ENCODE measurements around the gene SLAMF8. TPM values are rescaled to one million over a fixed set of nuclear protein-coding genes. Genes with fewer than 3 reads are reported as not detected.

SLAMF8 gene
- total RNA-seq (2013), result 1.8 TPM
- polyA plus RNA-seq (1 to 10 TPM; 2.6 to 5.7 (median 5.7) TPM), polyA minus RNA-seq (3.9 and 5.7 TPM in 2 replicates), total RNA-seq (0.34 to 3.9 (median 1.5) reads per million in 11 experiments)

DNA sequence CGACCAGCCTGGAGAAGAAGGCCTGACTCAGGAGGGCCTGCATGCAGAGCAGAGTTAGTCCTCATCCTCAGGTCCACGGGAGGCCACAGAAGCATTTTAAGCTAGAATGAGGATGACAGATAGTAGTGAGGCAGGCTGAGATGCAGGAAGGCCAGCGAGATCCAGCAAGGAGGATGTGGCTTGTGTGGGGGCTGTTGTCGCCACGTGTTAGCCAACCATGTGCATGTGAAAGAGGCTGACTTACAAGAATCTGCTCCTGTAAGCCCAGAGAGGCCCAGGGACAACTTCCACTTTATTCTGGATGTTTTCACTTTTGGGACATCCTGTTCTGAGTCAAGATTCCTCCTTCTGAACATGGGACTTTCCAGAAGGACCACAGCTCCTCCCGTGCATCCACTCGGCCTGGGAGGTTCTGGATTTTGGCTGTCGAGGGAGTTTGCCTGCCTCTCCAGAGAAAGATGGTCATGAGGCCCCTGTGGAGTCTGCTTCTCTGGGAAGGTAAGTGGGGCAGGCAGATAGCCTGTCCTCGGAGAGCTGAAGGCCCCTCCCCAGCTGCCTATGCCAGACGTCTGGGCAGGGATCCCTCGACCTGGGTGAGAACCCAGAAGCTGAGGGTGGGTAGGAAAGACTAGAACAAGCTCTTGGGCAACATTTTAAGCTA lies at the start of gene SLAMF8:
SLAMF8 (plus strand) TSS at position 433 of the 661 bp plus-strand sequence; CDS start at position 459, 26 bp downstream.
- Mint-ChIP-seq H3K27me3 (ENCODE audit: low read depth in 3 of 3) (peaks cover 0 to 7% (median 4%) of the 10 kb centered on the region in 3 donors), H3K27ac (peak within 1 kb of the TSS; percentile 34 to 89 (median 72)), H3K4me3 (peak within 1 kb of the TSS; percentile 64 to 67), H3K36me3 (peaks cover 0 to 3% of the 10 kb centered on the region in 2 donors), H3K9me3 (peaks cover 0 to 2% (median 0%) of the 10 kb centered on the region in 7 donors), H3K4me1 (peaks cover 74% of the 10 kb centered on the region)
- Histone ChIP-seq H3K27me3 (ENCODE audit: control insufficient read depth in 2 of 2, insufficient read depth in 2 of 2, low read length in 2 of 2) (no peaks in the 10 kb centered on the region), H3K9me3 (replicated peaks in 1 of 2; ENCODE audit: control insufficient read depth in 1 of 2, insufficient read depth in 1 of 2, low read length in 2 of 2) (no peaks in the 10 kb centered on the region), H3K4me3 (replicated peaks in 1 of 3; ENCODE audit: low read depth in 2 of 3, low read length in 3 of 3) (peak within 1 kb of the TSS in 1 of 3 experiments; percentile 59), H4K20me1 (ENCODE audit: insufficient read depth, low read length) (no peaks in the 10 kb centered on the region), H3K4me2 (replicated peaks; ENCODE audit: extremely low read depth, low read length, poor library complexity, severe bottlenecking) (peak within 1 kb of the TSS; percentile 28), H3K4me1 (ENCODE audit: control insufficient read depth in 1 of 2, insufficient read depth in 2 of 2, low read length in 2 of 2) (peaks cover 62% of the 10 kb centered on the region in 2 donors), H3K79me2 (ENCODE audit: insufficient read depth, low read length) (no peaks in the 10 kb centered on the region), H2AFZ (ENCODE audit: insufficient read depth, low read depth, low read length, poor library complexity, severe bottlenecking) (no peak within 1 kb of the TSS), H3K27ac (ENCODE audit: low read depth in 1 of 2, low read length in 2 of 2) (peak within 1 kb of the TSS; percentile 26 to 47), H3K36me3 (replicated peaks in 1 of 2; ENCODE audit: control insufficient read depth in 1 of 2, insufficient read depth in 2 of 2, low read length in 2 of 2) (no peaks in the 10 kb centered on the region), H3K9ac (ENCODE audit: insufficient read depth, low read length, poor library complexity, severe bottlenecking) (peak within 1 kb of the TSS; percentile 5)
- DNase-seq, result peak; percentile 49 to 88 (median 60)
- intact Hi-C loops (cut with micrococcal nuclease), result no loop called here
- WGBS (ENCODE audit: insufficient coverage), result 79% methylated on average over 5 of the region's 11 CpGs
- TF ChIP-seq, protein P1, sequence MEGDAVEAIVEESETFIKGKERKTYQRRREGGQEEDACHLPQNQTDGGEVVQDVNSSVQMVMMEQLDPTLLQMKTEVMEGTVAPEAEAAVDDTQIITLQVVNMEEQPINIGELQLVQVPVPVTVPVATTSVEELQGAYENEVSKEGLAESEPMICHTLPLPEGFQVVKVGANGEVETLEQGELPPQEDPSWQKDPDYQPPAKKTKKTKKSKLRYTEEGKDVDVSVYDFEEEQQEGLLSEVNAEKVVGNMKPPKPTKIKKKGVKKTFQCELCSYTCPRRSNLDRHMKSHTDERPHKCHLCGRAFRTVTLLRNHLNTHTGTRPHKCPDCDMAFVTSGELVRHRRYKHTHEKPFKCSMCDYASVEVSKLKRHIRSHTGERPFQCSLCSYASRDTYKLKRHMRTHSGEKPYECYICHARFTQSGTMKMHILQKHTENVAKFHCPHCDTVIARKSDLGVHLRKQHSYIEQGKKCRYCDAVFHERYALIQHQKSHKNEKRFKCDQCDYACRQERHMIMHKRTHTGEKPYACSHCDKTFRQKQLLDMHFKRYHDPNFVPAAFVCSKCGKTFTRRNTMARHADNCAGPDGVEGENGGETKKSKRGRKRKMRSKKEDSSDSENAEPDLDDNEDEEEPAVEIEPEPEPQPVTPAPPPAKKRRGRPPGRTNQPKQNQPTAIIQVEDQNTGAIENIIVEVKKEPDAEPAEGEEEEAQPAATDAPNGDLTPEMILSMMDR (IDR thresholded peaks at IDR 0.05), result no peak

DNA sequence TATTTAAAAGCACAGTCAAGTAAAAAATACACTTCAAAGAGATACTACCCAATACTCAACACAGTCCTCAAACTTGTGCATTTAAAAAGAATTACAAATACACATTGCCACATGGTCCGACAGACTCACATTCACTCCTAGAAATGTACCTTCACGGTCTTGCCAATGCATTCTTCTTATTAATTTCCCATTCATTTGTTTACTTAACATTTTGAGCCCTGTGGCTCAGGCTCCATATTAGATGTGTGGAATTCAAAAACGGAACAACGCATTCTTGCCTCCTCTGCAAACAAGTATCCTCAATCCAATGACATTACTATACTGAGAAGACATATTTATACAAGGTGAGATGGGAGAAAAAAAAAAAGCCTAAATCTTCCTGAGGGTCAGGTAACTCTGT lies 48.4 kb upstream of the SLAMF8 start:
- Mint-ChIP-seq H3K27me3 (ENCODE audit: low read depth in 3 of 3) (peaks cover 0 to 1% (median 0%) of the 10 kb centered on the region in 3 donors), H3K27ac (no peak overlapping the region), H3K4me1 (peaks cover 14% of the 10 kb centered on the region), H3K36me3 (peaks cover 3 to 5% of the 10 kb centered on the region in 2 donors), H3K4me3 (no peak overlapping the region), H3K9me3 (no peaks in the 10 kb centered on the region)
- peaks cover 0 to 8% of the 10 kb centered on the region in 2 donors for H3K36me3 ChIP-seq (replicated peaks in 1 of 2; ENCODE audit: control insufficient read depth in 1 of 2, insufficient read depth in 2 of 2, low read length in 2 of 2)
- intact Hi-C loops (cut with micrococcal nuclease), result no loop called here
- no peaks in the 10 kb centered on the region for H3K9me3 ChIP-seq (replicated peaks in 1 of 2; ENCODE audit: control insufficient read depth in 1 of 2, insufficient read depth in 1 of 2, low read length in 2 of 2)
- TF ChIP-seq, protein P1 (IDR thresholded peaks at IDR 0.05), result no peak
- no peak overlapping the region for H3K27ac ChIP-seq (ENCODE audit: low read depth in 1 of 2, low read length in 2 of 2)
- no peak overlapping the region for H2AFZ ChIP-seq (ENCODE audit: insufficient read depth, low read depth, low read length, poor library complexity, severe bottlenecking)
- no peak overlapping the region for H3K4me2 ChIP-seq (replicated peaks; ENCODE audit: extremely low read depth, low read length, poor library complexity, severe bottlenecking)
- no peak for DNase-seq
- no peak overlapping the region for H3K4me3 ChIP-seq (replicated peaks in 1 of 3; ENCODE audit: low read depth in 2 of 3, low read length in 3 of 3)
- H4K20me1 ChIP-seq (ENCODE audit: insufficient read depth, low read length), result peaks cover 11% of the 10 kb centered on the region
- no CpG with 5 or more reads among the region's 4 CpGs for WGBS (ENCODE audit: insufficient coverage)
- no peaks in the 10 kb centered on the region for H3K79me2 ChIP-seq (ENCODE audit: insufficient read depth, low read length)
- no peak overlapping the region for H3K9ac ChIP-seq (ENCODE audit: insufficient read depth, low read length, poor library complexity, severe bottlenecking)
- H3K27me3 ChIP-seq (ENCODE audit: control insufficient read depth in 2 of 2, insufficient read depth in 2 of 2, low read length in 2 of 2), result no peaks in the 10 kb centered on the region
- peaks cover 13 to 17% of the 10 kb centered on the region in 2 donors for H3K4me1 ChIP-seq (ENCODE audit: control insufficient read depth in 1 of 2, insufficient read depth in 2 of 2, low read length in 2 of 2)

Measured in CD14-positive monocyte (primary cell).